ENCODE measurements around the gene RGS5.

Gene RGS5

GRCh38 chr1:163182330-163182949 is 20.3 kb downstream of the RGS5 start:
- no peak for DNase-seq (ENCODE audit: low spot score)

GRCh38 chr1:163178628-163179027 is 24.1 kb downstream of the RGS5 start:
- no peak for DNase-seq (ENCODE audit: low spot score)

GRCh38 chr1:163176797-163177196 is 25.9 kb downstream of the RGS5 start:
- DNase-seq (ENCODE audit: low spot score), result no peak

GRCh38 chr1:163174524-163175437 is 27.9 kb downstream of the RGS5 start:
- peak; percentile 64 for DNase-seq (ENCODE audit: low spot score)

- DNase-seq (ENCODE audit: low spot score), result no peak
These were observed 29.6 kb downstream of the RGS5 start for GRCh38 chr1:163173121-163173520.

- DNase-seq (ENCODE audit: low spot score), result no peak
These were observed 30.1 kb downstream of the RGS5 start for GRCh38 chr1:163172596-163172995.

GRCh38 chr1:163171826-163172225 is 30.9 kb downstream of the RGS5 start:
- no peak for DNase-seq (ENCODE audit: low spot score)

GRCh38 chr1:163170975-163171676 is 31.6 kb downstream of the RGS5 start:
- DNase-seq (ENCODE audit: low spot score), result no peak

- no peak for DNase-seq (ENCODE audit: low spot score)
These were observed 32.4 kb downstream of the RGS5 start for GRCh38 chr1:163170331-163170730.

GRCh38 chr1:163169553-163169952 is 33.2 kb downstream of the RGS5 start:
- DNase-seq (ENCODE audit: low spot score), result no peak

- DNase-seq (ENCODE audit: low spot score), result peak; percentile 52
These were observed 34.7 kb downstream of the RGS5 start for GRCh38 chr1:163168053-163168452.

- DNase-seq (ENCODE audit: low spot score), result no peak
These were observed 35.7 kb downstream of the RGS5 start for GRCh38 chr1:163166886-163167555.

- no peak for DNase-seq (ENCODE audit: low spot score)
These were observed 37.6 kb downstream of the RGS5 start for GRCh38 chr1:163165119-163165518.

GRCh38 chr1:163163881-163164582 is 38.7 kb downstream of the RGS5 start:
- DNase-seq (ENCODE audit: low spot score), result no peak

GRCh38 chr1:163163163-163163562 is 39.6 kb downstream of the RGS5 start:
- no peak for DNase-seq (ENCODE audit: low spot score)

GRCh38 chr1:163162381-163162914 is 40.3 kb downstream of the RGS5 start:
- DNase-seq (ENCODE audit: low spot score), result no peak

- no peak for DNase-seq (ENCODE audit: low spot score)
These were observed 40.9 kb downstream of the RGS5 start for GRCh38 chr1:163161841-163162240.

GRCh38 chr1:163161337-163161736 is 41.4 kb downstream of the RGS5 start:
- no peak for DNase-seq (ENCODE audit: low spot score)

GRCh38 chr1:163155606-163156005 is 47.1 kb downstream of the RGS5 start:
- DNase-seq (ENCODE audit: low spot score), result no peak

GRCh38 chr1:163148911-163149310 is 53.8 kb downstream of the RGS5 start:
- DNase-seq (ENCODE audit: low spot score), result no peak

- DNase-seq (ENCODE audit: low spot score), result no peak
These were observed 55.7 kb downstream of the RGS5 start for GRCh38 chr1:163147019-163147418.
